ENCODE data around the gene PRUNE2.

- TF ChIP-seq FOXA1 (IDR thresholded peaks at IDR 0.05): no peak
- no peak for TF ChIP-seq CTCF (IDR thresholded peaks at IDR 0.05; ENCODE audit: low read depth, low read length, missing input control)
- no peak for TF ChIP-seq SP1 (IDR thresholded peaks at IDR 0.05)
- TF ChIP-seq ATF3 (IDR thresholded peaks at IDR 0.05): no peak
- TF ChIP-seq MAX (IDR thresholded peaks at IDR 0.05): no peak
- TF ChIP-seq GABPA (IDR thresholded peaks at IDR 0.05 in 1 of 2, conservative IDR thresholded peaks at IDR 0.05 in 1 of 2): no peak
- TF ChIP-seq RAD21 (IDR thresholded peaks at IDR 0.05): no peak
Measured at GRCh38 chr9:76932757-76933156, 26.8 kb upstream of the PRUNE2 start.
